ENCODE results near the gene ETS1.

ETS1 gene

GRCh38 chr11:128592454-128592853 lies 5.1 kb upstream of the ETS1 start:
- no peak for DNase-seq

DNA sequence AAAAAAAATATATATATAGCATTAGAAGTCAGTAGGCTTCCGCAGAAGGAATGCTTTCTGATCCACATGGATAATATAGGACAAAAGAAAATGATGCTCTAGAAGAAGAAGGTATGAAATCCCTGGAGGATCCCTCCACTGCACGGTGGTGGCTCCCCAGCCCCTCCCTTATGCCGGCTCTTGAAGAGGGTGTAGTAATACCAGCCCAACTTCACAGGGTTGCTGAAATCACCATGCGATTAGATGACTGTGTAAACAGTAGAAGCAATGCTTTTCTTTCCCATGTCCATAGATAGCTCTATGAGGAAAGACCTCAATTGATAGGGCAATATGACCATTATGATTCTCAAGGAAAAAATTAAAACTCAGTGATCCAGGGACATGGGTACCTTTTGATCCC lies 3.2 kb upstream of the ETS1 start:
- DNase-seq: no peak

DNA sequence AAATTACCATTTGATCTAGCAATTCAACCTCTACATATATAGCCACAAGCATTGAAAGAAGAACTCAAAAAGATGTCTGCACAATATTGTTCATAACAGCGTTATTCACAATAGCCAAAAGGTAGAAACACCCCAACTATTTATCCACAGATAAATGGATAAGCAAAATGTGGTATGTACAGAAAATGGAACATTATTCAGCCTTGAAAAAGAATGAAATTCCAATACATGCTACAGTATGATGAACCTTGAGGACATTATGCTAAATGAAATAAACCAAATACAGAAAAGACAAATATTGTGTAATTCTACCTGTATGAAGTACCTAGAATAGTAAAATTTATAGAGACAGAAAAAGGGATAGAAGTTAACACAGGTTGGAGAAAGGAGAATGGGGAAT lies 2.6 kb upstream of the ETS1 start:
- no peak for DNase-seq

- no peak for DNase-seq
Observed at GRCh38 chr11:128588093-128588492, 735 bp upstream of the ETS1 start.

DNA sequence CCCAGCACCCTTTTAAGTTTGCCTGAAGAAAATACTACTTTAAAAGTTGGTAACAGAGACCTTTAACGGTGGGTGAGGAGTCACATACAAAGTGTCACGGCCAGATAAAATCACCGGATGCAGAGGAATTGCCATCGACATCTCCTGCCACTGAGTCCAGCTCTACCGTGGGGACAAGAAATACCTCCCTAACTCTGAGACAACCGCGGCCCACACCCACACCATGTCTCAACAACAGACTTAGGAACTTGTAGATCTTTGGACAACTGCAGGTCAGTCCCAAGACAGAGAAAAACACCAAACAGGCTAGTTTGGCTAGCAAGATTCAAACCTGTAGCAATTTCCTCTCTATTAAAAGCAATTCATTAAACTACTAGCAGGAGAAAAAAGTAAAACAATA lies 669 bp downstream of the ETS1 start:
- no peak for DNase-seq

DNA sequence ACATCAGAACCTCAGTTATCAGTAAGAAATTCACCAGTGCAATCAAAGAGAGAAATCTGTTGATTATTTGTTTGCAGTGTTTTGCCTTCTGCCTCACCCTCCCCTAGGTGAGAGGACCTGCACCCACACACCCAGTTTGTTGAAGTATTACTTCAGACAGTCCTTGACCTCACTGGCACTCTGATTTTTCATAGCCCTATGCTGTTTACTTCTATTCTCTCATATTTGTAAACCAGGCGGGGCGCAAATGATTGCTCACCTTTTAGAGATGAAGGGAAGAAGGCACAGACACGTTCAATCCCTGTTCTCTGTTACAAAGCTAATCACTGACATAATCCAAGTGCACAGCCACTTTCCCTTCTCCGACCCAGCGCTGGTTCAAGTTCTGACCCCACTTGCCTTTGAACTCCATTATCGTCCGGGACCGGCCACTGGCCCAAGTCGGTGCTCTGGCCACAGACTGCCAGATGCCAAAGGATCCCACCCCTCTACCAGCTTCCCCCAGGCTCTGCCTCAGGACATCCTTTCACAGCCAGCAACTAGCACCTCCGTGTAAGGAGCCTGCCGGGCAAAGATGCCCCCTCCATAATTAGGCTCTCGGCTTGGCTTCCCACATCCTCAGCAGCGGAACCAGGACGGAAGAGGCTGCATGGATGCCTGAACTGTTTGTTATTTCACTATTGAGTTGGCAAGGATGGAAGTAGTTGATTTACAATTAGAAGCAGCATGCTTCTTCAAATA lies 1.7 kb downstream of the ETS1 start:
- no peak for DNase-seq

DNA sequence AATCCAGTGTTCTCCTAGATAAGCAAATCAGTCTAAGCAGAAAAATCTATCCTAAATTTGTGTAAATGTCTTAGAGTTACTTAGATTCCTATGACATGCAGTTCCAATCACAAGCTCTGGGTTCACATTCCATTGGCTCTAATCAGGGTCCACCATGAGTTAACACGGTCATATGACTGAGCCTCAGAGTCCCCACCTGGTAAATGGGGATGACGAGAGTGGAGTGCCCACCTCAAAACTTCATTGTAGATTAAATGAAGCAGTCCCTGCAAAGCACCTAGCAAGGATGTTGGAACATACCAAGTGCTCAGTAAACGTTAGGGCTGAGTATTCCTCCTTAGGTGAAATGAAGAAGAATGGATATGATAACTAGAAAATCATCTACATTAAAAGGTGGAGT lies 3.1 kb downstream of the ETS1 start:
- DNase-seq: no peak

GRCh38 chr11:128582496-128583366 lies 4.6 kb downstream of the ETS1 start:
- DNase-seq: no peak

GRCh38 chr11:128581561-128582272 lies 5.6 kb downstream of the ETS1 start:
- DNase-seq: no peak

GRCh38 chr11:128580612-128581011 lies 6.7 kb downstream of the ETS1 start:
- DNase-seq: no peak

DNA sequence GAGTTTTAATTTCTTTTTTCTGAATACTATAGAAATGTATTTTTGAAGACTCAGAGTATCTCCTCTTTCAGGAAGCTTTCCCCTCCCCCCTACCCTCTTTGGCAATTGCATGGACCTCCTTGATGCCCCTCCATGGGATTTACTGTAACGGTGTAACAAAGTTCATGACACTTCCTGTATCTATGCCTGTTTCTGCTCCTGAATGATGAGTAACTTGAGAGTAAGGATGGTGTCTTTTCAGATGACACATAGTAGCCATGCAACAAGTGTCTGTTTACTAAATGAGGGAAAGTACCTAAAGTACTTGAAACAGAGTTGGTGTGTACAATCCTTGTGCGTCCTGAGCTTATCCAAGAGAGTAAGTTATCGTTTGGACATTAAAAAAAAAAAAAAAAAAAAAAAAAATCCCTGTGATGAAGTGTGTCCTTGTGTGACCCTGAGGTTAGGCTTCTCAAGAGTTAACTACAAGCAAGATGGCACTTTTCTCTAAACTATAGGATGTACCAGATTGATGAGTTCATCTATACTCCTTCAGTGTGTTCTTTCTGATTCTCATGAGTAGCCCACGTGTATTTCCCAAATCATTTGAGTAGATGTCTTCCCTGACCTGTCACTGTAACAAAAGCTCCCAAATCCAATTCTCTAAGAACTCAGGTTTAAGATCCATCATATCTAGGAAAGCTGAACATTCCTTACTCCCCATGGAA lies 7.4 kb downstream of the ETS1 start:
- no peak for DNase-seq

- no peak for DNase-seq
Observed at GRCh38 chr11:128576555-128576954, 10.8 kb downstream of the ETS1 start.

DNA sequence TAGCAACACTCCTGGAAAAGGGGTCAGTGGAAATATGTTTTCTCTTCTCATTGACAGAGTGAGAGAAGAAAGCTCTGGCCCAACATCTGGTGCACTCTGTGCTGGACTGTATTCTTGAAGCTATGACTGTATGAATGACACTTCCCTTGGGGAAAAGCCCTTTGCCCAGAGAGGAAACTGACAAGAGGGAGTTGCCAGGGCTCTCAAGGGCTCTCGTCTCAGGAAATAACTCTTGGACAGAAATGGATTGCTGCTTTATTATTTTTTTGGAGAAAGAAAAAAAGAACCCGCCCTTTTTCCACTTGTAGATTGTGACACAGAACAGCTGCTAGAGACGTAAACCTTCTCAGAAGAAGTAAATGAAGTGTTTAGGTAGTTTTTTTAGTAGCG lies 11.4 kb downstream of the ETS1 start:
- peak; percentile 21 for DNase-seq

DNA sequence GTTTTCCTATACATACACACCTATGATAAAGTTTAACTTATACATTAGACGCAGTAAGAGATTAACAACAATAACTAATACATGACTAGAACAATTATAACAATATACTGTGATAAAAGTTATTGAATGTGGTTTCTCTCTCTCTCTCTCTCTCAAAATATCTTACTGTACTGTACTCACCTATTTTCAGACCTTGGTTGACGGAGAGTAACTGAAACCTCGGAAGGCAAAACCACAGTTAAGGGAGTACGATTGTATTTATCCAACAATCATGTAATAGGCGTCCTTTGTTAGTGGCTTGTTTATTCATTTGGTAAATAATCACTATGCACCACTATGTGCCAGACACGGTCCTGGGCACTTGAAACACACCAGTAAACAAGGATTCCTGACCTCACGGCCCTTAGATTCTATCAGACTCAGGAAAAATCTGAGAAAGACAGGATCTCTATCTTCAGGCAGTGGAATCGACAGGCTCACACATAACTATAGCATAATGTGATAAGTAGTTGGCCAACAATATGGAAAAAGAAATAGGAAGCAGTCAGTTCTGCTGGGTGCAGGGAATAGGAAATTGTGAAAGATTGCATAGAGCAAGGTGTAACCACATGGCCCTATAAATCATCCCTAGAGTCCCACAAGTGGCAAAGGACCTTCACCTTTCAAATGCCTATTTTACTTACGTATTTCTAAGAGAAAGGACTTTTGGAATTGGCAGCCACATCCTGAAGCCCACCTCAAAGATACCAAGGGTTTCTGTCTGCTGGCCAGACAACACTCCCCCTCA lies 12.0 kb downstream of the ETS1 start:
- no peak for DNase-seq

DNA sequence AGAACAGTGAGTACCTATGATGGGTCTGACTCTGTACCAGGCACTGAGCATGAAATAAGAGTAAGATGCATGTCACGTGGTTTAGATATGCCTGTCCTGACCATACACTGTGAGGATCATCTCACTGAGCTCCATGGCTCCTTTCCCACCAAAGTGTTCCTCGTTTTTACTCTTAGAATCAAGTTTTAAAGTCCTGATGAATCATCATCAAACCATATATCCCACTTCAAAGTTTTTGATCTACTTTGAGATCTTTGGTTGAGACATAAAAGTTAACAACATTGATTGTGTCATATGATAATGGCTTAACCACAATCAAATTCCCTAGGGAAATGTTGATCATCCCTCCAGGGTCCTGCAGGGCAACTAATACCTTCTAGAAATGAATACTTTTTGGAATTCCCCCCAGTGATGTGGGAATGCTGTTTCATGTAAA lies 12.8 kb downstream of the ETS1 start:
- no peak for DNase-seq

GRCh38 chr11:128573638-128574037 lies 13.7 kb downstream of the ETS1 start:
- DNase-seq: no peak

GRCh38 chr11:128572965-128573364 lies 14.4 kb downstream of the ETS1 start:
- DNase-seq: no peak

DNA sequence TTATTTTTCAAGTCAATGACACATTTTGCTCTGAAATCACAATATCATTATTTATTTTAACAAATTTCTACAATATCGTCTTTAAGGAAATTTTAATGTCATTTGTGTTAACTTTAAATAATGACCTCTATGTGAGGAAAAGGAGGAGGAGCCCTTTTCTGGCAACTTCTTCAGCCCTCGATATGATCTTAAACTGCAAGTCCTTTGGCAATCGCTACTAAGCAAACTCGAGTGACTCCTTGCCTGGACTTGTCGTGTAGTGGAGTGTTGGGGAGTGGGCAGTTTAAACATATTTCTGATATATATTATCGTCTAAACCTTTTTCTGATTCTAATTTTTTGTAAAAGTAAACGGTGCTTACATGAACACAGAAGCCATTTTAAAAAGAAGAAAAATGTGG lies 16.7 kb downstream of the ETS1 start:
- no peak for DNase-seq

DNA sequence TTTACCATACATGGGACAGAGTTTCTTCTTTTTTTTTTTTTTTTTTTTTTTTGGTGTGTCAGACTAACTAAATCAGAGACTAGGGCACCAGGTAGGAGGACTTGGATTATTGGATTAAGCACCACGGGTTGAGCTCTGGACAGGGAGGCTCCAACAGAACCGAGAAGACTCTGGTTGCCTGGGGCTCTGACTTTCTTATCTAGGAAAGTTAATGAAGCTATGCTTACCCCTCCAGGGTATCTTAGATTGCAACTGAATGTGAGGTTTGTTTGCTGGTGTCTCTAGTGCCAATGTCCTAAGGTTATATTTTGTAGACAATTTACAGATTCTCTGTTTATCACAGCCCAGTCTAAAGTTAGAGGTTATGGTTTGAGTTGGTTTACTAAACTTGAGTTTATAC lies 18.1 kb downstream of the ETS1 start:
- no peak for DNase-seq

DNA sequence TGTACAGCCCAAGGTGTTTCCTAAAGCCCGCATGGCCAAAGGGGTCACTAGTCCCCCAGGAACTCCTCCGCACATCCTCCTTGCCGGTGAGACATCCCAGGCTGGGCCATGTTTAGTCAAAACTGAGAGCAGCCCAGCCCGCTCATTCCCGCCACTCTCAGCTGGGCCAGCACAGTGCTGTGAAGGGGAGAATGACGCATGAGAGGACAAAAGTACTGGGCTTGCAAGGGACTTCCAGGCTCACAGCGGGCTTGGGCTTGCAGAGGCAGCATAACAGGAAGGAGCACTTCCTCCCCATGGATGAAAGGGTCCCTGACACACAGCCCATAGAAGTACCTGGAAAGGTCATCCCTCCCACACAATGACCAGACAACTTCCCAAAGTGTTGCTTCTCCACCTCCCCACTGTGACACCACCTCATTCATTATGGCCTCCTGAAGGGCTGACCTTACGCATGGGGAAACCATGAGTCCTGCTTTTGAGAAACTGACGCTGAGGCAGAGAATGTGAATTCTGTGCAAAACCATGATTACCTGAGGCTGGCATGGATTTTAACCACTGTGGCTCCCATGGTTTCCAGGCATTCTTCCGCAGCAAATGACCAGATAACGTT lies 19.1 kb downstream of the ETS1 start:
- DNase-seq: no peak

GRCh38 chr11:128567130-128567529 lies 20.2 kb downstream of the ETS1 start:
- no peak for DNase-seq

DNA sequence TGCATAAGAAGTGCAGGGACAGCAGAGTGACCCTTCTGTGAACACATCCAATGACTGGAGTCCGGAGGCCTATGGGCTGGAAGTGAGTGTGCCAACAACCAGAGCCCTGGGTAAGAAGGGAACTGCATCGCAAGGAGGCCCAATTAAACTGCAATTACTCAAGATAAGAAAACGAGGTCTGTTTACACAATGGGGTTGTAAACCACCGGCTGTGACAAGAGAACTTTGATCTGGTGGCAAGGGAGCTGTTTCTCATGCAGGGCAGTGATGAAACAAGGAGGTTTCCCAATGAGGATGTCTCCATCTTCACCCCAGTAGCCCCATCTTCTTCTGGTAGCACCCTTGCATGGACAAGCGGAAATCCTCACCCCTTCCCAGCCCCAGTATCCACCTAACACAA lies 21.5 kb downstream of the ETS1 start:
- DNase-seq: no peak
